Hematopoietic multipotent progenitor cell treated with erythropoietin and hydrocortisone succinate and interleukin-3 and kit ligand, for 17 days (in vitro differentiated cells): ENCODE measurements around the gene CLCN3.
A peak's percentile ranks its signal among the peaks of the same experiment; 100 is the strongest.
"Not testable (repeated sequence)": the region's sequence is repeated elsewhere in the genome, so short reads cannot be mapped to it uniquely, and the experiment has no call there.

Source experiments
- DNase-seq: peaks from one replicate; pipeline ENCODE4 v3.0.0-alpha.2; 2015; ENCODE audit warnings: low spot score

CLCN3 gene

DNA sequence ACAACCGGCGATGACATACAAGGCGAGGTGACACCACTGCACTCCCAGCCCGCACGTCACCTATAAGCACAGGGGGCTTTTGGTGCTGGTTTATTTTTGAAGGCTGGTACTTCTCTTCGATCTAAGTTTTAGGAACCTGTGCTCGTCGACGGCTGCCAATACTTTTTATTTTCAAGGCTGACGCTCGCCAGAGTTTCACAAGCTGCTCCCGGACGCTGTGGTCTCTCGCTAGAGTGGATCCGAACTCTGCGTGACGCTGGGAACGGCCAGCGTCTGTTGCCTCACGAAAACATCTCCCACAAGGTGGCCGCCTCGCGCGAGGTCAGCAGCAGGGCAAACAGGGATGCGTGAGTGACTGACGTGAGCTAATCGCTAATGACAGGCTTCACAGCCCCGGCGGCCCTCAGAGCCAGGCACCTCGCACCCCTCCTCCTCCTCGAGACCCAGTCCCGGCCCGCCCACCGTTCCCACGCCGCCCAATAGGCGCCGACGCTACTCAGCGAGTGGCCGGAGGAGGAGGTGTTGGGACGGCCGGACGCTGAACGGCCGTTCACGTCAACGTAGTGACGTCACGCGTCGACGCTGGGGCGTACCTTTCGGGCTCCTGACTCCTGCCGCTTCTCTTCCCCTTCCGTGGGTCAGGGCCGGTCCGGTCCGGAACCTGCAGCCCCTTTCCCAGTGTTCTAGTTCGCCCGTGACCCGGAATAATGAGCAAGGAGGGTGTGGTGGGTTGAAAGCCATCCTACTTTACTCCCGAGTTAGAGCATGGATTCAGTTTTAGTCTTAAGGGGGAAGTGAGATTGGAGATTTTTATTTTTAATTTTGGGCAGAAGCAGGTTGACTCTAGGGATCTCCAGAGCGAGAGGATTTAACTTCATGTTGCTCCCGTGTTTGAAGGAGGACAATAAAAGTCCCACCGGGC is at the start of gene CLCN3:
TSS of gene CLCN3 (plus strand) at position 621 of the 922 bp plus-strand sequence. CDS start 15,351 bp downstream, outside the sequence.
- peak; percentile 99 for DNase-seq

DNA sequence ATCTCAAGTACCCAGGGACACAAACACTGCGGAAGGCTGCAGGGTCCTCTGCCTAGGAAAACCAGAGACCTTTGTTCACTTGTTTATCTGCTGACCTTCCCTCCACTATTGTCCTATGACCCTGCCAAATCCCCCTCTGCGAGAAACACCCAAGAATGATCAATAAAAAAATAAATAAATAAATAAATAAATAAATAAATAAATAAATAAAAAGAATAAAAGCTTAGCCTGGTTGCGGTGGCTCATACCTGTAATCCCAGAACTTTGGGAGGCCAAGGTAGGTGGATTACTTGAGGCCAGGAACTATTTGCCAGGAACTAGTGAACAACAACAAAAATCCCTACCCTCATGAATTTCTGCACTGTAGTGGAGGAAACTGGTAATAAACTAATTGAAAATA is 49.4 kb upstream of the CLCN3 start:
- not testable (repeated sequence) for DNase-seq

DNA sequence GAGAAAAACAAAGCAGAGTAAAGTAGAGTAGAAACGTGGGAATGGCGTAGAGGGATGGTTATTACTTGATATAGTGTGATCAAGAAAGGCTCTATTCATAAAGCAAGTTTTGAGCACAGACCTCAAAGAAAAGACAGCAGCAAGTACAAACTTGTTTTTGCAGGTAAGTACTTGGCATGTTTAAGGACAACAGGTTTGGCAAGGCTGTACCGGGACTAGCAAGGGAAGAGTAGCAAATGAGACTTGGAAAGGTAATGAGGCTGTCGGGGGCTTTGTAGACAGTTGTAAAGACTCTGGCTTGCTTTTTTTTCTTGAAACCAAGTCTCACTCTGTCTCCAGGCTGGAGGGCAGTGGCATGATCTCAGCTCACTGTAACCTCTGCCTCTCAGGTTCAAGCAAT is 48.9 kb upstream of the CLCN3 start:
- no peak for DNase-seq

DNA sequence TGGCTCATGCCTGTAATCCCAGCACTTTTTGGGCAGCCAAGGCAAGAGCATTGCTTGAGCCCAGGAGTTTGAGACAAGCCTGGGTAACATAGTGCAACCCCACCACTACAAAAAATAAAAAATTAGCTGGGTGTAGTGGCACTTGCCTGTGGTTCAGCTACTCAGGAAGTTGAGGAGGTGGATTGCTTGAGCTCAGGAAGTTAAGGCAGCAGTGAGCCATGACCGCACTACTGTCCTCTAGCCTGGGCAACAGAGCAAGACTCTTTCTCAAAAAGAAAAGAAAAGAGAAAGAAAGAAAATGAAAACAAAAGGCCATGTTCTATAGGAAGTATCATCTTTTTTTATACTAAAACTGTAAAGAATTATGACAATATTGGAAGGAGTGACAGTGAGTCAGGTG is 46.5 kb upstream of the CLCN3 start:
- no peak for DNase-seq

DNA sequence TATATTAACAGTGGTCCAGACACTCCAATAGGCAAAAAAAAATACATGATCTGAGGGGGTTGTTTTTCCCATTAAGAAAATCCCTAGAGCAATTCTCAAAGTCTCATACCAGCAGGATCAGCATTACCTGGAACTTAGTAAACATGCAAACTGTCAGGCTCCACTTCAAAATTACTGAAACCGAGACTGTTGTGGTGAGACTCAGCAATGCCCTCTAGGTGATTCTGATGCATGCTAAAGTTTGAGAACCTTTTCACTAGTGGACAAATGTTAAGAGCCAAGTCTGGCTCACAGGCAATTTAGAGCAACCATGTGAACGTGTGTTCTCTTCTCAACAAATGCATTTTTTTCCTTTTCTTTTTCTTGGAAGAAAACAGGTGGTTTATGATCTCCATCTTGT is 38.2 kb upstream of the CLCN3 start:
- no peak for DNase-seq

DNA sequence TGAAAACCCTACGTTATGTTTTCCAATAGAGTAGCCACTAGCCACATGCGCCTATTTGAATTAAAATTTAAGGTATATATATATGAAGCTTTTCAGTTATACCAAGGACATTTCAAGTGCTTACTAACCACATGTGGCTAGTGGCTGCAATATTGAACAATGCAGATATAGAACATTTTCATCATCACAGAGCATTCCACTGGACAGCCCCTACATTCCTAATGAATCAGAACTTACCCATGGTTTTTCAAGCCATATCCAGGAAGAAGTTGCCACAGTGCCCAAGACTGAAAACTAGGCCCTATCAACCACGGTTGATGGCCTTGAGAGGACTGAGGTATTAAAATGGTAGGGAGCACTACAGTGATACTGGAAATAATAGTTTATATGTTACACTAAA is 37.7 kb upstream of the CLCN3 start:
- DNase-seq: no peak

DNA sequence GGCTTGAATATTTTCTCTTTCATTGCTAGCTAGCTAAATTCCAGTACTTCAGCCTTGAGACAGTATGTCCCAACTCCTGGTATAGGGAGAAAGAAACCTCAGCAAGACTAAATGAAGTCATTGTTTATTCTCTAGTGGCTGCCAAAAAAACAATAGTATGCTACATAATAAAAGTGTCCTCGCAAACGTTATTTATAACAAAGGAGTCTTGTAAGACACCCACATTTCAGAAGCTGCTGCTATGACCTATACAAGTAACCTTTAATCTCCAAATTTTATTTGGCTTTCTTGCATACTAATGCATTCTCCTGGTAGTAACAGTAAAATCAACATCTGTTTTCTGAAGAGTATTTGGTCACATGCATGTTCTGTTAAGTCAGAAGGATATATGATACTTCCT is 36.8 kb upstream of the CLCN3 start:
- no peak for DNase-seq

DNA sequence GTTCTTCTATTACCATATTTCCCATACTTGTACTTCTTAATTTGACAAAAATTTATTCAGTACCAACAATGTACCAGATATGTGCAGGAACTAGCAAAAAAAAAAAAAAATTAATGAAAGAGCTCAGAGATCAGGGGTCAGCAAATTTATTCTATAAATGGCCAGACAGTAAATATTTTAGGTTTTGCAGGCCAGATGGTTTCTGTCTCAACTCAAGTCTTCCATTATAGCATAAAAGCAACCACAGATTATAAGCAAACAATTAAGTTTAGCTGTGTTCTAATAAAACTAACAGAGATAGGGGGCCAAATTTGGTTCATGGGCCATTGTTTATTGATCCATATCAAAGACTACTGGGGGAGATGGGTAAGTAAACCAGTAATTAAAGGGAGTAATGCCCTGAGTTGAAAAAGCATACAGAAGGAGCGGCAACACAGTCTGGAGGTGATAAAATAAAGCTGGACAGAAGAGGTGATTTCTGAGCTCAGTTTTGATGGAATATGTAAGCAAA is 27.3 kb upstream of the CLCN3 start:
- no peak for DNase-seq

DNA sequence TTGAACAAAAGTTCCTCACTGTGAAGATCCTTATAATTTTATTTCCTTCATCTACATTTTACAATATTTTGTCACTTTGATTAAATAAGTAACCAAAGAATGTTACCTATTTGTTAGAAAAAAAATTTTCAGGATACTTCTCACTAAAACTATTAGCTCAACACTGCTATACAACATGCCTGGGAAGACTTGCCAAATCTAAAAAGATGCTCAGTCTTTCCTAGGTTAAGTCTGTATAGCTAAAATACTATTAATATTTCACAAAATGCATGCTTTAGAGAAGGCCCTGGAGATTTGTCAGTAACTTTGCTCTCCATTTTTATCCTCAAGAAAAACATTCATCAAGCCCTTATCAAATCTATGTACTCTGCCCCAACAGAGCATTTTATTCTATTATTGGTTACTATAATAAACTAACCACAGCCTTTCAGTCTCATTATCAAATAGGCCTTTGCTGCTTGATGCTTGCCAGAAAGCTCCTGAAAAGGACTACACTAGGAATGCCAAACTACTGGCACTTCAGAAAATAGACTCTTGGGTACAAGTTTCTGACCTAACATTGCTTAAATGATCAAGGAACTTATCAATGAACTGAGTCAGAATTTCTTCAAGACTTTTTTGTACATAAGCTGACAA is 25.7 kb upstream of the CLCN3 start:
- no peak for DNase-seq

- DNase-seq: no peak
Observed at GRCh38 chr4:169601016-169601771, 19.2 kb upstream of the CLCN3 start.

DNA sequence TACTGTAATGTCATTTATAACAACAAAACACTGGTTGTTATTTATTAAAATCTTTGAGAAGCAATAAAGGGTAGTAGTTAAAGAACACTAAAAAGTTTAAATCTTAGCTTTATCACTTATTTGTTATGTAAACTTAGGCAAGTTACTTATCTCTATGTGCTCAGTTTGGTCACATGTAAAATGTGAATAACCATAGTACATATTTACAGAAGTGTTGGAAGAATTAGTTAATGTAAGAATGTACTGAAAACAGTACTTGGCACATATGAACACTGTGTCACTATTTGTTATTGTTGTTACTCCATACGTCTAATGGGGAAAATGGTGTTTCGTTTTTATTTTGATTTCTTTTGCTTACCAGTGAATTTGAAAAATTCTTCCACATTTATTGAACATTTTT is 17.1 kb upstream of the CLCN3 start:
- no peak for DNase-seq

GRCh38 chr4:169604131-169604900 is 16.1 kb upstream of the CLCN3 start:
- DNase-seq: peak; percentile 82

DNA sequence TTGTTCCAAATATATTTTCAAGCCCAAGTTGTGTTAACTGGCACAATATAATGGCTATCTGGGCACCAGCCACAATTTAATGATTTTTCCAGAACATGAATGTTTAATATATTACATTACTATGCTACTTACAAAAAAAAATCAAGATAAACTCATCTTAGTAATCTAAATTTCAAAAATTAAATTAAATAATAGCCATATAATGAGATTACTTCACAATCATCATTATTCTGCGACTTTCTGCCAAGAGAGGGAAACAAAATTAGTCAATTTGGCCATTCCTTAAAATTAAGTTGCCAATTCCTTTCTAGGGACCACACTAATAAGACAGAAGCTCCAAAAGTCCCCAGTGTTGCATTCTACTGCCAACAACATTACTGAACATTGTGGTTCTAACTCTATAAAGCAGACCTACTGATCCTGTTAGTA is 15.5 kb upstream of the CLCN3 start:
- peak; percentile 43 for DNase-seq

- peak; percentile 43 for DNase-seq
Observed at GRCh38 chr4:169611157-169611556, 9.2 kb upstream of the CLCN3 start.

DNA sequence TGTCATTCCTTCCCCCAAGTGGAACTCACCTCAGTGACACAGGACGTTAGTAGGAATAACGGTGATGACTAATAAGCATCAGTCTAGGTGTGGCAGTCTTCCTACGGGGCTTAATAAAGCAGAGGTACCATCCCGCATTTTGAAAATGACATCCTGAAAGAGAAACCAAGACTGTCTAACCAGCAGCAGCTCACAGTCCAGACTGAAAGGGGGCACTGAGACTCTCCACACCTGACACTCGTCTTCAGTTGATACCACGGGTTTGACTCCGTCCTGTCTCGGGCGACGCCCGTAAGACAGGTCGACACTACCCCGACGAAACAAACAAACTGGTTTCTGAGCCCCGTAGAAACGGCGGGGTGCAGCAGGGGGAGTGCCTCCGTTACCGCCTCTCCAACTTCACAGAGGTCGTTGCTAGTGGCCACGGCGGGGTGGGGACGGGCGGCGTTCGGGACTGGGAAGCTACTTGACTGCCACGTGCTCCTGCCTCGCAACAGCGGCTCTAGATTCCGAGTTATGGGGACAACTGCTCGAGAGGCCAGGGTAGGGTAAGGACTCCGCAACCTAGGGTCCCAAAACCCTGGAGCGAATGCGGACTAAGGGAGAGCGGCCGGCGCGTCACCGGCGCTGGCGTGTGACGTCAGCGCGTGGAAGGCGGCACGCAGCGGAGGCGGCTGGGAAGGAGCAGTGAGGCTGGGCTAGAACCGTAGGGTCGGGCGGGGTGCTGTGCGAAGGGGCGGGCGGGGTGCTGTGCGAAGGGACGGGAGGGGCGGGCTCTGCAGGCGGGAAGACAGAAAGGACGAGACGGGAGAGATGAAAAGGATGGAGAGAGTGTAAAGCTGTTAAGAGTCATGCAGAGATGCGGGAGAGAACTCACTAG is 8.1 kb upstream of the CLCN3 start, which contains the start of gene NEK1:
TSS of gene NEK1 (minus strand) at position 593 of the 880 bp plus-strand sequence. CDS start 9,953 bp downstream, outside the sequence.
- DNase-seq: peak; percentile 91

- DNase-seq: peak; percentile 90
Observed at GRCh38 chr4:169612871-169613859, 7.2 kb upstream of the CLCN3 start.

DNA sequence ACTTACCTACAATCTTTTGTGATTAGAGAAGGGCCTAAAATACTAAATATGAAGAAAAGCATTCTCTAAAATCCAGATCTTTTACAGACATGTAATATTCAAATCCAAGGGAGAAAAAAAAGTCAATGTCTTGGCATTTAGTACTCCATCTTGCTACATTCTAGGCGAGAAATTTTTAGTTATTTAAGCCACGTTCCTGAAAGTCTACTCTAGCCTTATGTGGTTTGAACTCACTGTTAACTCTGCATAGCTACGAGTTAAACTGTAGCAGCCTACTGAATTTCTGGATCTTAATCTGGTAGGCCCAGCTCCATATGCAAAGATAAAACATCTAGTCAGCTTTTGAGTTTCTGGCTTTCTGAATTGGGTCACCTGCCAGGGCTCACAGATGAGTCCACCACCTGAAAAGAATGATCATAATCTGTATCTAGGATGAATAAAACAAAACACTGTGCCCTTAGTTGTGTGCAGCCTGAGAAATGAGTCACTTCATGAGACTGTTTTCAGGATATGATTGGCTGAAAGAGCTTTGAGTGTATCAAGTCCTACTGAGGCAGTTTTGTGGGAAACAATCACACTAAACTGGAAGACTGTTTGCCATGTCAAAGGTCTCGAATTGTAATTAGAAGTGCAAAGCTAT is 4.8 kb upstream of the CLCN3 start:
- peak; percentile 27 for DNase-seq

GRCh38 chr4:169616846-169617245 is 3.5 kb upstream of the CLCN3 start:
- no peak for DNase-seq

- no peak for DNase-seq
Observed at GRCh38 chr4:169617306-169617705, 3.1 kb upstream of the CLCN3 start.
